Mammary microvascular endothelial cell (primary cell): ENCODE results near the gene KRT77. TPM values are rescaled to one million over a fixed set of nuclear protein-coding genes. Genes with fewer than 3 reads are reported as not detected.

Experiments
- total RNA-seq: library from RNA; depleted of rRNA; stranded (reverse); fragments of >200 nt; gene quantifications from 2 replicates; pipeline ENCODE4 v1.2.3, GENCODE V29; 2015

Gene KRT77
- total RNA-seq: not detected in 2 replicates

DNA sequence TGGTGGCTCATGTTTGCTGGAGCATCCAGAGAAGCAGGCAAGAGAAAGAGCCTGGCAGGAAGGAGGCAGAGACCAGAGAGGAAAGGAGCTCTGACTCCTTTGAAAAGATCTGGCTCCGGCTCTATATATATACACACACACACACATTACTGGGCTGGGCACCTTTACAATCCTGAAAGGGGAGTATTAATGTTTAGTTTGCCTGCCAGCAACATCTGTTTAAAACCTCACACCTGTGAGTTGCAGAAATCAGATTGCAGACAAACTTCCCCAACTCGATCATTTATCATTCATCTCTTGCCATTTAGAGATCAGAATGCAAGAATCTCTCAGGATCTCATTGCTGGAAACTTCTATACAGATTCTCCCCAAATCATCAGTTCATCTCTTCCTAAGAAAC is at the start of gene KRT77:
Gene KRT77, minus strand, starts transcription at position 101 of the 400 bp plus-strand sequence. Its CDS starts 90 bp downstream, at position 11.

GRCh38 chr12:52680363-52680762 is 23.0 kb downstream of the KRT77 start, which contains the start of gene KRT1:
Gene KRT1 (minus strand): TSS chr12:52680407. CDS start chr12:52680348, 59 bp downstream.

DNA sequence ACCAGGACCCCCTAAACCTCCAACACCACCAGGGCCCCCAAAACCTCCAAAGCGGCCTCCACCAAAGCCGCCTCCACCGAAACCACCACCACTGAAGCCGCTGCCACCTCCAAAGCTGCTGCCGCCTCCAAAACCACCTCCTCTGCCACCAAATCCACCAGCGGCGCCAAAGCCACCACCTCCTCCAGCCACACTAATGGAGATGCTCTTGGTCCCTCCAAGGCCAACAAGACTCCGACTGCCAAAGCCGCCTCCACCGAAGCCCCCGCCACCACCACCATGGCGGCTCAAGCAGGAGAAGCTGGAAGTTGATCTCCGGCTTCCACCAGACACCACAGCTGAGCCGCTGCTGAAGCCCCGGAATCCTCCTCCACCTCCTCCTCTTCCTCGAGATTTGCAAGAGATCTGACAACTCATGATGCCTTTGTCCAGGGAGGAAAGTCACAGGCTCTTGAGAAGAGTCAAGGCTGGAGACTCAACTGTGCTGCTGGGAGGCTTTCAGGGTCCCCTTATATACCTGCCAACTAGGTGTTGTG is 51.5 kb downstream of the KRT77 start, which contains the start of gene KRT2:
Gene KRT2, minus strand, starts transcription at position 486 of the 536 bp plus-strand sequence. Its CDS starts 69 bp downstream, at position 417.

Other genes with a start within 250 kb of the KRT77 start
- gene KRT6C, start 229.7 kb downstream of the KRT77 start, total RNA-seq: not detected in 2 replicates
- not detected in 2 replicates for gene KRT6A, start 210.3 kb downstream of the KRT77 start, total RNA-seq
- not detected in 2 replicates for gene KRT5, start 183.1 kb downstream of the KRT77 start, total RNA-seq
- gene KRT71, start 150.4 kb downstream of the KRT77 start, total RNA-seq: under 0.01 TPM in 1 of 2 replicates, not detected in the other
- gene KRT74, start 129.7 kb downstream of the KRT77 start, total RNA-seq: not detected in 2 replicates
- gene KRT72, start 102.1 kb downstream of the KRT77 start, total RNA-seq: not detected in 2 replicates
- not detected in 2 replicates for gene KRT73, start 85.0 kb downstream of the KRT77 start, total RNA-seq
- not detected in 2 replicates for gene KRT2, start 51.3 kb downstream of the KRT77 start, total RNA-seq
- gene KRT1, start 23.1 kb downstream of the KRT77 start, total RNA-seq: not detected in 2 replicates
- not detected in 2 replicates for gene KRT76, start 73.8 kb upstream of the KRT77 start, total RNA-seq
- not detected in 2 replicates for gene KRT3, start 92.6 kb upstream of the KRT77 start, total RNA-seq
- not detected in 2 replicates for gene KRT4, start 110.6 kb upstream of the KRT77 start, total RNA-seq
- gene KRT79, start 130.8 kb upstream of the KRT77 start, total RNA-seq: not detected in 2 replicates
- not detected in 2 replicates for gene KRT78, start 145.5 kb upstream of the KRT77 start, total RNA-seq
- gene KRT8, start 201.6 kb upstream of the KRT77 start, total RNA-seq: 13.9 and 14.4 TPM in 2 replicates
- gene KRT18, start 245.6 kb upstream of the KRT77 start, total RNA-seq: 253 and 287 TPM in 2 replicates